ENCODE data around the gene GABRB1. TPM values are rescaled to one million over a fixed set of nuclear protein-coding genes. Genes with fewer than 3 reads are reported as not detected.

Gene GABRB1
- total and polyA plus RNA-seq, 2 experiments from 2014 or later, result 0.26 to 0.97 TPM

- Histone ChIP-seq H3K27me3 (ENCODE audit: insufficient read depth) (no peaks in the 10 kb centered on the region), H3F3A (replicated peaks; ENCODE audit: low read depth) (no peaks in the 10 kb centered on the region), H3K27ac (ENCODE audit: low read depth) (no peak overlapping the region), H3K36me3 (ENCODE audit: insufficient read depth) (no peaks in the 10 kb centered on the region), H3K79me2 (replicated peaks; ENCODE audit: insufficient read depth) (no peaks in the 10 kb centered on the region), H3K9me2 (ENCODE audit: insufficient read depth) (no peaks in the 10 kb centered on the region), H4K20me1 (replicated peaks; ENCODE audit: insufficient read depth) (no peaks in the 10 kb centered on the region), H3K4me2 (no peak overlapping the region), H3K4me1 (ENCODE audit: insufficient read depth) (no peaks in the 10 kb centered on the region), H2AFZ (no peak overlapping the region; the same call in 1 of the 2 replicates), H3K4me3 (no peak overlapping the region)
- Mint-ChIP-seq H3K27ac (no peak overlapping the region), H3K4me3 (no peak overlapping the region), H3K27me3 (ENCODE audit: insufficient read depth, low read depth, poor library complexity) (no peaks in the 10 kb centered on the region), H3K36me3 (ENCODE audit: low read depth) (no peaks in the 10 kb centered on the region), H3K4me1 (no peaks in the 10 kb centered on the region), H3K9me3 (no peaks in the 10 kb centered on the region)
- ATAC-seq (no peak), DNase-seq (ENCODE audit: low spot score) (no peak)
- no peak for TF ChIP-seq CREB1 (CRISPR knock-in tag; IDR thresholded peaks at IDR 0.05; ENCODE audit: low read depth)
Measured at GRCh38 chr4:47010347-47010911, 20.9 kb upstream of the GABRB1 start.

- H3K4me2 ChIP-seq, result no peak overlapping the region
- H3K27me3 ChIP-seq (ENCODE audit: insufficient read depth), result no peaks in the 10 kb centered on the region
- Mint-ChIP-seq H3K36me3 (ENCODE audit: low read depth) (no peaks in the 10 kb centered on the region), H3K4me3 (no peak overlapping the region), H3K4me1 (no peaks in the 10 kb centered on the region), H3K9me3 (no peaks in the 10 kb centered on the region), H3K27ac (no peak overlapping the region), H3K27me3 (ENCODE audit: insufficient read depth, low read depth, poor library complexity) (no peaks in the 10 kb centered on the region)
- ATAC-seq, result no peak
- H3K9me2 ChIP-seq (ENCODE audit: insufficient read depth), result no peaks in the 10 kb centered on the region
- H3K79me2 ChIP-seq (replicated peaks; ENCODE audit: insufficient read depth), result no peaks in the 10 kb centered on the region
- H3K27ac ChIP-seq (ENCODE audit: low read depth), result no peak overlapping the region
- no peak for DNase-seq (ENCODE audit: low spot score)
- no peaks in the 10 kb centered on the region for H4K20me1 ChIP-seq (replicated peaks; ENCODE audit: insufficient read depth)
- H3K36me3 ChIP-seq (ENCODE audit: insufficient read depth), result no peaks in the 10 kb centered on the region
- no peak overlapping the region for H3K4me3 ChIP-seq
- H2AFZ ChIP-seq, result peak overlapping the region; percentile 57; the same call in 1 of the 2 replicates
- no peaks in the 10 kb centered on the region for H3F3A ChIP-seq (replicated peaks; ENCODE audit: low read depth)
- no peaks in the 10 kb centered on the region for H3K4me1 ChIP-seq (ENCODE audit: insufficient read depth)
- TF ChIP-seq, protein P1, sequence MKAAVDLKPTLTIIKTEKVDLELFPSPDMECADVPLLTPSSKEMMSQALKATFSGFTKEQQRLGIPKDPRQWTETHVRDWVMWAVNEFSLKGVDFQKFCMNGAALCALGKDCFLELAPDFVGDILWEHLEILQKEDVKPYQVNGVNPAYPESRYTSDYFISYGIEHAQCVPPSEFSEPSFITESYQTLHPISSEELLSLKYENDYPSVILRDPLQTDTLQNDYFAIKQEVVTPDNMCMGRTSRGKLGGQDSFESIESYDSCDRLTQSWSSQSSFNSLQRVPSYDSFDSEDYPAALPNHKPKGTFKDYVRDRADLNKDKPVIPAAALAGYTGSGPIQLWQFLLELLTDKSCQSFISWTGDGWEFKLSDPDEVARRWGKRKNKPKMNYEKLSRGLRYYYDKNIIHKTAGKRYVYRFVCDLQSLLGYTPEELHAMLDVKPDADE (IDR thresholded peaks at IDR 0.05), result no peak
- TF ChIP-seq POLR2AphosphoS5 (IDR thresholded peaks at IDR 0.05; ENCODE audit: low read depth), result no peak
- no peak for TF ChIP-seq REST (IDR thresholded peaks at IDR 0.05; ENCODE audit: unreplicated experiment)
- no peak for TF ChIP-seq JUNB (IDR thresholded peaks at IDR 0.05; ENCODE audit: unreplicated experiment)
- TF ChIP-seq ZNF114 (CRISPR knock-in tag; IDR thresholded peaks at IDR 0.05), result no peak
- TF ChIP-seq EZH2phosphoT487 (IDR thresholded peaks at IDR 0.05; ENCODE audit: unreplicated experiment), result no peak
- TF ChIP-seq ZNF331 (CRISPR knock-in tag; IDR thresholded peaks at IDR 0.05; ENCODE audit: low read depth), result no peak
- no peak for TF ChIP-seq ZNF462 (CRISPR knock-in tag; IDR thresholded peaks at IDR 0.05)
- no peak for TF ChIP-seq STAT1 (IDR thresholded peaks at IDR 0.05; ENCODE audit: unreplicated experiment)
Measured at GRCh38 chr4:47010912-47011446, 20.4 kb upstream of the GABRB1 start.

All from GM23338 (cell line).